HepG2 (cell line): Measurements from ENCODE around the gene LXN. TPM values are rescaled to one million over a fixed set of nuclear protein-coding genes. Genes with fewer than 3 reads are reported as not detected.

ENCODE experiments used
- ARNT ChIP-seq: fragments of 450-650 bp; IDR thresholded peaks from 2 replicates; pipeline ENCODE4 v1.6.1; 2017
- CHD2 ChIP-seq: IDR thresholded peaks from 2 replicates; pipeline ENCODE4 v1.6.1; 2011; ENCODE audit warnings: low read depth, low read length, improper control_type of control experiment
- CREB1 ChIP-seq, 2 experiments: fragments of 450-650 bp in 1 of 2; IDR thresholded peaks; 2 replicates each; pipeline ENCODE4 v1.6.1; 2016 to 2017; ENCODE audit warnings: control low read depth in 1 of 2, mild to moderate bottlenecking in 1 of 2, missing compliant biosample characterization in 1 of 2, missing genetic modification characterization in 1 of 2
- FIP1L1 ChIP-seq: fragments of 200-400 bp; formaldehyde crosslinking; IDR thresholded peaks from 2 replicates; pipeline ENCODE4 v1.6.1; 2018; ENCODE audit warnings: low read depth, mild to moderate bottlenecking, low read length, moderate library complexity, borderline replicate concordance; ENCODE audit not compliant: insufficient read depth
- KDM2A ChIP-seq: sonication (generic); formaldehyde crosslinking; IDR thresholded peaks from 2 replicates; pipeline ENCODE4 v1.4.0; 2020; ENCODE audit warnings: low read depth, missing genetic modification reagents, borderline replicate concordance
- KDM6A ChIP-seq: IDR thresholded peaks from 2 replicates; pipeline ENCODE4 v1.6.1; 2016; ENCODE audit warnings: low read depth
- MAFF ChIP-seq: IDR thresholded peaks from 2 replicates; pipeline ENCODE4 v1.6.1; 2011; ENCODE audit warnings: low read depth, low read length, improper control_type of control experiment
- NFIB ChIP-seq: sonication (generic); formaldehyde crosslinking; IDR thresholded peaks from 2 replicates; pipeline ENCODE4 v1.9.0; 2021; ENCODE audit warnings: missing genetic modification reagents, mild to moderate bottlenecking, borderline replicate concordance
- PHF21A ChIP-seq: sonication (generic); formaldehyde crosslinking; IDR thresholded peaks from 2 replicates; pipeline ENCODE4 v1.5.0; 2020; ENCODE audit warnings: mild to moderate bottlenecking, missing genetic modification reagents
- RFX1 ChIP-seq: fragments of 450-650 bp; IDR thresholded peaks from 2 replicates; pipeline ENCODE4 v1.6.1; 2017
- RXRB ChIP-seq: IDR thresholded peaks from 2 replicates; pipeline ENCODE4 v1.6.1; 2016; ENCODE audit warnings: borderline replicate concordance, missing genetic modification reagents, missing compliant biosample characterization
- SIX4 ChIP-seq: sonication (generic); formaldehyde crosslinking; IDR thresholded peaks from 2 replicates; pipeline ENCODE4 v1.4.0; 2020; ENCODE audit warnings: missing genetic modification reagents
- SMARCE1 ChIP-seq: fragments of 450-650 bp; IDR thresholded peaks from 2 replicates; pipeline ENCODE4 v1.6.1; 2017; ENCODE audit warnings: borderline replicate concordance
- SRF ChIP-seq: IDR thresholded peaks from 2 replicates; pipeline ENCODE4 v1.6.1; 2011; ENCODE audit warnings: mild to moderate bottlenecking, low read depth, low read length, moderate library complexity
- XRCC5 ChIP-seq: fragments of 200-400 bp; formaldehyde crosslinking; optimal IDR thresholded peaks from 2 replicates; pipeline ENCODE3; 2017; ENCODE audit warnings: mild to moderate bottlenecking, low read length
- ZFAT ChIP-seq: sonication (generic); formaldehyde crosslinking; conservative IDR thresholded peaks from 2 replicates; pipeline ENCODE4 v1.8.1; 2023; ENCODE audit warnings: missing genetic modification reagents, inconsistent platforms
- ZNF337 ChIP-seq: sonication (generic); formaldehyde crosslinking; IDR thresholded peaks from 2 replicates; pipeline ENCODE4 v1.5.1; 2020; ENCODE audit warnings: missing genetic modification reagents, low read depth, mild to moderate bottlenecking, borderline replicate concordance
- ZSCAN25 ChIP-seq: sonication (generic); formaldehyde crosslinking; IDR thresholded peaks from 2 replicates; pipeline ENCODE4 v1.8.0; 2022; ENCODE audit warnings: mild to moderate bottlenecking, missing genetic modification reagents
- polyA plus RNA-seq, 8 experiments: library from polyadenylated mRNA; depleted of rRNA in 3 of 8; stranded (reverse) in 7 of 8; unstranded in 1 of 8; fragments of >200 nt; fragmentation: Illumina TruSeq in 4 of 8; extraction: Trizol in 4 of 8; gene quantifications; 2 replicates each; pipeline versions ENCODE4 v1.2.1 to v1.2.3, GENCODE V29; 2011 to 2016; ENCODE audit warnings: low read depth in 4 of 8, missing spikeins in 1 of 8, mixed read lengths in 1 of 8; ENCODE audit not compliant: insufficient read depth in 1 of 8
- total RNA-seq, 5 experiments: library from RNA; depleted of rRNA; stranded (reverse); fragments of >200 nt; fragmentation: Illumina TruSeq; extraction: Trizol; gene quantifications; 2 replicates each; pipeline ENCODE4 v1.2.3, GENCODE V29; 2016; ENCODE audit warnings: low read depth in 1 of 5
- TF ChIP-seq, protein P1 (sequence below): sonication (generic); formaldehyde crosslinking; IDR thresholded peaks from 2 replicates; pipeline ENCODE4 v1.4.0; 2020; ENCODE audit warnings: missing genetic modification reagents
- TF ChIP-seq, protein P2 (sequence below): sonication (generic); formaldehyde crosslinking; IDR thresholded peaks from 2 replicates; pipeline ENCODE4 v1.8.0; 2022; ENCODE audit warnings: mild to moderate bottlenecking, missing genetic modification reagents
- TF ChIP-seq, protein P3 (sequence below): sonication (generic); formaldehyde crosslinking; IDR thresholded peaks from 2 replicates; pipeline ENCODE4 v1.8.0; 2023; ENCODE audit warnings: mild to moderate bottlenecking, missing genetic modification reagents
- TF ChIP-seq, protein P4 (sequence below): sonication (generic); formaldehyde crosslinking; IDR thresholded peaks from 2 replicates; pipeline ENCODE4 v1.5.0; 2020; ENCODE audit warnings: mild to moderate bottlenecking, missing genetic modification reagents, moderate library complexity

The LXN gene
- total and polyA plus RNA-seq, 2 of the 13 experiments (the other 11 are each of a cell fraction or from before 2014, with no cell fraction given): not detected

DNA sequence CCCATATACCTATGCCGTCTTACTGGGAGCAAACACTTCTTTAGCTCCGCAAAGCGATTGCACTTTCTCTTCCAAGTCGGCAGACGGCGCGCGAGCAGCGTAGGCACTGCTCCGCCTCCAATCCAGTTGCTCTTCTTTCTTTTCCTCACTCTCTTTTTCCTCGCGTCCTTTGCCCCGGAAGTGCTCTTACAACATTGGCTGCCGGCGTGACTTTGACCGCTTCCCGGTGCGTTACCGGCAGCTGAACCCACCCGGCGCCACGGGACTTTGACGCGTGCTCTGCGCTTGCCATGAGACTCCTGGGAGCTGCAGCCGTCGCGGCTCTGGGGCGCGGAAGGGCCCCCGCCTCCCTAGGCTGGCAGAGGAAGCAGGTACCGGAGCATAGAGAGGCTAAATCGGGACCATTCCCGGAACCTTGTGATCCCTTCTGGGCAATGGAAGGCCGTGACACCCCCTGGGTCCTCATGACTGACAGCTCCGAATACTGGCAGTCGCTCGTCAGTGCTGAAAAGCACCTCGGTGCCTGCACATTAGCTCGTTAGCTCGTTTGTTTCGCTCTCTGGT is 28.0 kb downstream of the LXN start, which contains the start of gene GFM1 (continued):
- TF ChIP-seq, protein P1, sequence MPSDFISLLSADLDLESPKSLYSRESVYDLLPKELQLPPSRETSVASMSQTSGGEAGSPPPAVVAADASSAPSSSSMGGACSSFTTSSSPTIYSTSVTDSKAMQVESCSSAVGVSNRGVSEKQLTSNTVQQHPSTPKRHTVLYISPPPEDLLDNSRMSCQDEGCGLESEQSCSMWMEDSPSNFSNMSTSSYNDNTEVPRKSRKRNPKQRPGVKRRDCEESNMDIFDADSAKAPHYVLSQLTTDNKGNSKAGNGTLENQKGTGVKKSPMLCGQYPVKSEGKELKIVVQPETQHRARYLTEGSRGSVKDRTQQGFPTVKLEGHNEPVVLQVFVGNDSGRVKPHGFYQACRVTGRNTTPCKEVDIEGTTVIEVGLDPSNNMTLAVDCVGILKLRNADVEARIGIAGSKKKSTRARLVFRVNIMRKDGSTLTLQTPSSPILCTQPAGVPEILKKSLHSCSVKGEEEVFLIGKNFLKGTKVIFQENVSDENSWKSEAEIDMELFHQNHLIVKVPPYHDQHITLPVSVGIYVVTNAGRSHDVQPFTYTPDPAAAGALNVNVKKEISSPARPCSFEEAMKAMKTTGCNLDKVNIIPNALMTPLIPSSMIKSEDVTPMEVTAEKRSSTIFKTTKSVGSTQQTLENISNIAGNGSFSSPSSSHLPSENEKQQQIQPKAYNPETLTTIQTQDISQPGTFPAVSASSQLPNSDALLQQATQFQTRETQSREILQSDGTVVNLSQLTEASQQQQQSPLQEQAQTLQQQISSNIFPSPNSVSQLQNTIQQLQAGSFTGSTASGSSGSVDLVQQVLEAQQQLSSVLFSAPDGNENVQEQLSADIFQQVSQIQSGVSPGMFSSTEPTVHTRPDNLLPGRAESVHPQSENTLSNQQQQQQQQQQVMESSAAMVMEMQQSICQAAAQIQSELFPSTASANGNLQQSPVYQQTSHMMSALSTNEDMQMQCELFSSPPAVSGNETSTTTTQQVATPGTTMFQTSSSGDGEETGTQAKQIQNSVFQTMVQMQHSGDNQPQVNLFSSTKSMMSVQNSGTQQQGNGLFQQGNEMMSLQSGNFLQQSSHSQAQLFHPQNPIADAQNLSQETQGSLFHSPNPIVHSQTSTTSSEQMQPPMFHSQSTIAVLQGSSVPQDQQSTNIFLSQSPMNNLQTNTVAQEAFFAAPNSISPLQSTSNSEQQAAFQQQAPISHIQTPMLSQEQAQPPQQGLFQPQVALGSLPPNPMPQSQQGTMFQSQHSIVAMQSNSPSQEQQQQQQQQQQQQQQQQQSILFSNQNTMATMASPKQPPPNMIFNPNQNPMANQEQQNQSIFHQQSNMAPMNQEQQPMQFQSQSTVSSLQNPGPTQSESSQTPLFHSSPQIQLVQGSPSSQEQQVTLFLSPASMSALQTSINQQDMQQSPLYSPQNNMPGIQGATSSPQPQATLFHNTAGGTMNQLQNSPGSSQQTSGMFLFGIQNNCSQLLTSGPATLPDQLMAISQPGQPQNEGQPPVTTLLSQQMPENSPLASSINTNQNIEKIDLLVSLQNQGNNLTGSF (CRISPR knock-in tag): 0 out of 2 replicates have a peak, but pooled peaks have one; percentile 28
- TF ChIP-seq KDM2A (CRISPR knock-in tag) (peak; percentile 96), KDM6A (no peak), ZNF337 (0 out of 2 replicates have a peak, but pooled peaks have one; percentile 53), SRF (no peak), FIP1L1 (no peak), CHD2 (no peak; the same call in 1 of the 2 replicates), ARNT (no peak), ZFAT (CRISPR knock-in tag) (no peak), RFX1 (no peak), MAFF (no peak), PHF21A (CRISPR knock-in tag) (0 out of 2 replicates have a peak, but pooled peaks have one; percentile 69), CREB1 (IDR thresholded peaks at IDR 0.05) (peak; percentile 73), CREB1 (CRISPR knock-in tag; IDR thresholded peaks at IDR 0.05) (peak; percentile 84), SMARCE1 (no peak), NFIB (CRISPR knock-in tag) (no peak), ZSCAN25 (peak; percentile 41; the same call in 1 of the 2 replicates), XRCC5 (peak; percentile 89), SIX4 (peak; percentile 44; the same call in 1 of the 2 replicates), RXRB (CRISPR knock-in tag) (peak; percentile 76)
- TF ChIP-seq, protein P2, sequence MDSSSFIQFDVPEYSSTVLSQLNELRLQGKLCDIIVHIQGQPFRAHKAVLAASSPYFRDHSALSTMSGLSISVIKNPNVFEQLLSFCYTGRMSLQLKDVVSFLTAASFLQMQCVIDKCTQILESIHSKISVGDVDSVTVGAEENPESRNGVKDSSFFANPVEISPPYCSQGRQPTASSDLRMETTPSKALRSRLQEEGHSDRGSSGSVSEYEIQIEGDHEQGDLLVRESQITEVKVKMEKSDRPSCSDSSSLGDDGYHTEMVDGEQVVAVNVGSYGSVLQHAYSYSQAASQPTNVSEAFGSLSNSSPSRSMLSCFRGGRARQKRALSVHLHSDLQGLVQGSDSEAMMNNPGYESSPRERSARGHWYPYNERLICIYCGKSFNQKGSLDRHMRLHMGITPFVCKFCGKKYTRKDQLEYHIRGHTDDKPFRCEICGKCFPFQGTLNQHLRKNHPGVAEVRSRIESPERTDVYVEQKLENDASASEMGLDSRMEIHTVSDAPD (CRISPR knock-in tag): no peak
- TF ChIP-seq, protein P3, sequence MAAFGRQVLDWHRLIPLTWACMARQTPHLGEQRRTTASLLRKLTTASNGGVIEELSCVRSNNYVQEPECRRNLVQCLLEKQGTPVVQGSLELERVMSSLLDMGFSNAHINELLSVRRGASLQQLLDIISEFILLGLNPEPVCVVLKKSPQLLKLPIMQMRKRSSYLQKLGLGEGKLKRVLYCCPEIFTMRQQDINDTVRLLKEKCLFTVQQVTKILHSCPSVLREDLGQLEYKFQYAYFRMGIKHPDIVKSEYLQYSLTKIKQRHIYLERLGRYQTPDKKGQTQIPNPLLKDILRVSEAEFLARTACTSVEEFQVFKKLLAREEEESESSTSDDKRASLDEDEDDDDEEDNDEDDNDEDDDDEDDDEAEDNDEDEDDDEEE (CRISPR knock-in tag): peak; percentile 76; the same call in 1 of the 2 replicates
- TF ChIP-seq, protein P4, sequence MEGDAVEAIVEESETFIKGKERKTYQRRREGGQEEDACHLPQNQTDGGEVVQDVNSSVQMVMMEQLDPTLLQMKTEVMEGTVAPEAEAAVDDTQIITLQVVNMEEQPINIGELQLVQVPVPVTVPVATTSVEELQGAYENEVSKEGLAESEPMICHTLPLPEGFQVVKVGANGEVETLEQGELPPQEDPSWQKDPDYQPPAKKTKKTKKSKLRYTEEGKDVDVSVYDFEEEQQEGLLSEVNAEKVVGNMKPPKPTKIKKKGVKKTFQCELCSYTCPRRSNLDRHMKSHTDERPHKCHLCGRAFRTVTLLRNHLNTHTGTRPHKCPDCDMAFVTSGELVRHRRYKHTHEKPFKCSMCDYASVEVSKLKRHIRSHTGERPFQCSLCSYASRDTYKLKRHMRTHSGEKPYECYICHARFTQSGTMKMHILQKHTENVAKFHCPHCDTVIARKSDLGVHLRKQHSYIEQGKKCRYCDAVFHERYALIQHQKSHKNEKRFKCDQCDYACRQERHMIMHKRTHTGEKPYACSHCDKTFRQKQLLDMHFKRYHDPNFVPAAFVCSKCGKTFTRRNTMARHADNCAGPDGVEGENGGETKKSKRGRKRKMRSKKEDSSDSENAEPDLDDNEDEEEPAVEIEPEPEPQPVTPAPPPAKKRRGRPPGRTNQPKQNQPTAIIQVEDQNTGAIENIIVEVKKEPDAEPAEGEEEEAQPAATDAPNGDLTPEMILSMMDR (CRISPR knock-in tag): peak; percentile 98
